Activated naive CD8-positive, alpha-beta T cell treated with anti-CD3 and anti-CD28 coated beads, Interleukin-2, amount 10 ng/mL, durations not matched to agents 7 days and 5 days (primary cell): ENCODE data around the gene RTN4RL2. TPM values are rescaled to one million over a fixed set of nuclear protein-coding genes. Genes with fewer than 3 reads are reported as not detected.

Experiments
- ATAC-seq: fragments of 150-1000 bp; cut with Tn5 transposase; one replicate; pipeline ENCODE4 v1.10.0; 2021; ENCODE audit warnings: low read depth, moderate library complexity
- POLR2A ChIA-PET: fragments of 350-600 bp; sonication (Branson Sonifier 250); formaldehyde crosslinking; loops from one replicate; lab custom pipeline; 2021; ENCODE audit warnings: antibody characterized with exemption; lab: Charles Lee
- DNase-seq: peaks from one replicate; pipeline ENCODE4 v3.0.0; 2021
- H3K27ac Mint-ChIP-seq: one replicate; pipeline ENCODE4 v1.8.0; 2022; ENCODE audit warnings: mild to moderate bottlenecking, mixed read lengths
- H3K27me3 Mint-ChIP-seq: one replicate; pipeline ENCODE4 v1.8.0; 2022; ENCODE audit warnings: mild to moderate bottlenecking, moderate library complexity, mixed read lengths
- H3K36me3 Mint-ChIP-seq: one replicate; pipeline ENCODE4 v1.8.0; 2021; ENCODE audit warnings: mild to moderate bottlenecking, mixed read lengths
- H3K4me1 Mint-ChIP-seq: one replicate; pipeline ENCODE4 v1.8.0; 2021; ENCODE audit warnings: mixed read lengths
- H3K4me3 Mint-ChIP-seq: one replicate; pipeline ENCODE4 v1.8.0; 2022; ENCODE audit warnings: mild to moderate bottlenecking, moderate library complexity, mixed read lengths
- H3K9me3 Mint-ChIP-seq: one replicate; pipeline ENCODE4 v1.8.0; 2021; ENCODE audit warnings: mixed read lengths
- total RNA-seq, 2 experiments: library from RNA; stranded (reverse); gene quantifications; one replicate each; pipeline ENCODE4 v1.2.3, GENCODE V29; 2021

Gene RTN4RL2
- total RNA-seq, 2 experiments from 2014 or later, result 0.96 to 1.6 TPM

DNA sequence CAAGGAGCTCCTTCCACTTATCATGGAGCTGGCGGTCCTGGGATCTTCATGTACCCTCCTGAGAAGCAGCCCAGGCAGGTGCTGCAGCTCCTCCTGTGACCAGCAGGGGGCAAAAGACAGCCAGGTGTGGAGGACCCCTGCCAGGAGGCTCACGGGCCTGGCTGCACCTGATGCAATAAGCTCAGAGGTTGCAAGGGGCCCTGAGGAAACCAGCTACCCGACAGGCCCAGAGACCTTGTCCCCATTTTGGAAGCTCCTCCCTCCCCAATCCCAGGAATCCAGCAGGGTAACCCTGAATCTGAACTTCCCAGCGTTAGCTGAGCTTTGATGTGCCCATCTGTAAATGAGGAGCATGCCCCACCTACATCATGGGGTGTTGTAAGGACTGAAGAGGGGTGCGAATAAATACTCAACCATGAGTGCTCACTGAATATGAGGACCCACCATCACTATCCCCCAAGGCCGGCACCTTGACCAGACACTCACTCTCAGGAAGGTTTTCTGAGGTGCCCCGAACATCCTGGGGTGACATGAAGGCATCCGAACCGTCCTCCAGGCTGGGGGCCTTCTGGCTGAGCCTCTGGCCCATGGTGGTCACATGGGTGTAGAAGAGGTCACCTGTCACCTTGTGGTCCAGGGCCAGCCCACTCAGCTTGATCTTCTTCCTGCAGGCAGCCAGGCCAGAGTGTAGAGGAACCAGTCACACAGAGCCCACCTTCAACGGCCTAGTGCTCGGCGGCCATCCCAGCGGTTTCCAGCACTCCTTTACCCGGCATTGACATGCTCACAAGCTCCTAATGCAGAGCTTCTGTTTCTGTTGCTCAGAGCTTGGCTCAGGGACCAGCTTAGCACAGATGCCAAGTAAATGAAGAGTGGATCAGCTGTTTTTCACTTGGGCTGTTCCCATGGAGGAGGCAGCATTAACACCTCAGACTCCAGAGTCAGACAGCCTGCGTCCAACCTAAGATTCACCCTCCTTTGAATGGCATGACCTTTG is 33.5 kb downstream of the RTN4RL2 start:
- POLR2A ChIA-PET, result interaction anchor here (0.6 to 2.9 kb wide), 10 partner anchors 8 to 153 kb away, joined by 3 to 29 read pairs (median 4); partner anchors contain the start of genes SLC43A1, TIMM10 and UBE2L6
- H3K4me3 Mint-ChIP-seq, result no peak overlapping the region
- H3K36me3 Mint-ChIP-seq, result peaks cover 14% of the 10 kb centered on the region
- peak overlapping the region; percentile 88 for H3K27ac Mint-ChIP-seq
- H3K9me3 Mint-ChIP-seq, result no peaks in the 10 kb centered on the region
- DNase-seq (peak; percentile 76), ATAC-seq (peak; percentile 82)
- H3K27me3 Mint-ChIP-seq, result no peaks in the 10 kb centered on the region
- peaks cover 15% of the 10 kb centered on the region for H3K4me1 Mint-ChIP-seq

- peaks cover 18% of the 10 kb centered on the region for H3K36me3 Mint-ChIP-seq
- H3K4me3 Mint-ChIP-seq, result no peak overlapping the region
- H3K4me1 Mint-ChIP-seq, result peaks cover 22% of the 10 kb centered on the region
- no peak for DNase-seq
- peak overlapping the region; percentile 54 for H3K27ac Mint-ChIP-seq
- no peaks in the 10 kb centered on the region for H3K9me3 Mint-ChIP-seq
- no peak for ATAC-seq
- no peaks in the 10 kb centered on the region for H3K27me3 Mint-ChIP-seq
- POLR2A ChIA-PET, result no interaction called here
Observed at GRCh38 chr11:57496109-57496820, 35.9 kb downstream of the RTN4RL2 start.

DNA sequence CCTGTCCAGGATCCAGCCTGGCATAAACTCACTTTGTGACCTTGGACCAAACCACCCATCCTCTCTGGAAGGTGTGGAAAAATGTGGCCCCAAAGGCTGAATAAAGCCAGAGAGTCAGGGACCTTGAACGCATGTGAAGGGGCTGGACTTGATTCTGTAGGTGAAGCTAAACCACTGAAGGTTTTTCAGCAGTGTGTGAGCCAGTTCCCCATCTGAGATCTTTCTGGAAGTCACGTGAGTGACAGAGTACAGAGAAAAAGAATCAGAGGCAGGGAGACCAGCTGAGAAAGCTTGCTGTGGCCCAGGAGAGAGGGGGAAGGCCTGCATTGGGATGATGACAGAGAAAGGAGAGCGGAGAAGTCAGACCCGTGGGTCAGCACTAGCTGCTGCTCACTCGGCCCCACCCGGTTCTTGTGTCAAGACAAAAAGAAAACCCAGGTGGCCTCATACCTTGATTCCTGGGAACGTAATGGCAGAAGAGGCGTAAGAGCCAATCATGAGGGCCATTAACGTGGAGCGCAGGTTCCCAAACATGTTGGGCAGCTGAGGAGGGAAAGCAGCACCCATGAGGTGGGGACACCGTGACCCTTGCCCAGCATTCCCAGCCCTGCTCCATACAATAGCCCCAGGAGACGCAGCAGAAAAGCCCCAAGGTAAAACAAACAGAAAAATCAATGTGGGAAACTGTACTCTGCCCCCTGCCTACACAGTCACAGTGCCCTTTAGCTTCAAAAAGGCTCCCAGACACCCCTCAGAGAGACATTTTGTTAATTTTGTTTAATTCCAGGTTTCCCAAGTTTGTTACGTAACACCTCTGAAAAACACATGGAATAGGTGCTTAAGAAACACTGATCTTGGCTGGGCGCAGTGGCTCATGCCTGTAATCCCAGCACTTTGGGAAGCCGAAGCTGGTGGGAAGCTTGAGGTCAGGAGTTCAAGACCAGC is 37.2 kb downstream of the RTN4RL2 start:
- Mint-ChIP-seq H3K4me1 (peaks cover 19% of the 10 kb centered on the region), H3K36me3 (peaks cover 18% of the 10 kb centered on the region), H3K27ac (peak overlapping the region; percentile 34), H3K27me3 (no peaks in the 10 kb centered on the region), H3K4me3 (no peak overlapping the region), H3K9me3 (no peaks in the 10 kb centered on the region)
- ATAC-seq, result no peak
- no peak for DNase-seq
- POLR2A ChIA-PET, result no interaction called here

GRCh38 chr11:57498540-57498939 is 38.2 kb downstream of the RTN4RL2 start:
- POLR2A ChIA-PET, result interaction anchor here (1.3 kb wide), 1 partner anchor 16 kb away, joined by 3 read pairs; no protein-coding TSS in a partner anchor
- Mint-ChIP-seq H3K4me3 (no peak overlapping the region), H3K9me3 (no peaks in the 10 kb centered on the region), H3K36me3 (peaks cover 17% of the 10 kb centered on the region), H3K27me3 (no peaks in the 10 kb centered on the region), H3K4me1 (peaks cover 15% of the 10 kb centered on the region), H3K27ac (no peak overlapping the region)
- ATAC-seq (no peak), DNase-seq (no peak)

DNA sequence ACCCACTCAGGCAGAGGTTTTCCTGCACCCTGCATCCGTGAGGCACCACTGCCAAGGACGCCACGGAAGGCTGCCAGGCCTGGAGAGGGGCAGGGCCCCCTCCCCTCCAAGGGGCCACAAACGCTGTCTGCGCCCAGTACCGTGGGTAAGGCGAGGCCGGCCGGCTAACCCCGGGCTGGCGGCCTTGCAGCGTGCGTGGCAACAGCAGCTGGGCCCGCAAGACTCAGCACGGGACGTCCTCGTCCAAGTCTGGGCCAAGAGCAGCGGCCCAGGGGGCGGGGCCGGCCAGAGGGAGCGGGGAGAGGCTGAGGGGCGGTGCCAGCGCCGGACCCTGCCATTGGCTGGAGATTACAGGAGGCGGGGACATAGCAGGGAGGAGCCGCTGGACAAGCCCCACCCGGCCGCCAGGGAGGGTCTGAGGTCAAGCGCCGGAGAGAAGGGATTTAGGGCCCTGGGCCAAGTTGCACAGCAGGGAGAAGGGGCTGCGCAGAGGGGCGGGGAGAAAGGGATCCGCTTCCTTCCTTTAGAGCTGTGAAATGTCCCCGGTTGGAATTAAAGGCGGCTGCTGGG is 39.2 kb downstream of the RTN4RL2 start:
- H3K9me3 Mint-ChIP-seq, result no peaks in the 10 kb centered on the region
- H3K27ac Mint-ChIP-seq, result no peak overlapping the region
- peaks cover 8% of the 10 kb centered on the region for H3K4me1 Mint-ChIP-seq
- H3K4me3 Mint-ChIP-seq, result no peak overlapping the region
- DNase-seq, result peak; percentile 51
- H3K36me3 Mint-ChIP-seq, result peaks cover 15% of the 10 kb centered on the region
- POLR2A ChIA-PET, result interaction anchor here (1.1 to 1.3 kb wide), 2 partner anchors 15 to 16 kb away, joined by 3 to 4 read pairs; partner anchors contain the start of gene SLC43A1
- peak; percentile 56 for ATAC-seq
- no peaks in the 10 kb centered on the region for H3K27me3 Mint-ChIP-seq

DNA sequence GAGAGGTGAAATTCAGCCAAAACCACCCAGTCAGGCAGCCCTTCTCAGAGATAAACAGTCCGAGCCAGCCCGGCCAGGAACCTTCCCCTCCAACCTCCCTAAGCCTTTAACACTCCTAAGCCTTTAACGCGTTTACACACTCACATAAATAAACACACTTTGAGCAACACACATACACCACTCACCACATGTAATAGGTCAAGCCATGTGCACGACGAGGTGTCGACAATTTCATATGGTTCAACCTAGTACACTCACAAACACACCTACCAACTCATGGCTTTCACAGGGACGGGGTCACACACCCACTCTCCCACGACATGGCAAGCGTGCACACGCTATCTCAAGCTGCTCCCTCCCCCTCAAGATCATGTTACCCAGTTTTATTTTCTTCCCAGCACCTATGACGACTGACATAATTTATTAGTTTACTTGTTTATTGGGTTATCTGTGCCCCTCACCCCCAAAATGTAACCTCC is 39.7 kb downstream of the RTN4RL2 start:
- no peak for ATAC-seq
- Mint-ChIP-seq H3K4me3 (no peak overlapping the region), H3K36me3 (peaks cover 15% of the 10 kb centered on the region), H3K27me3 (no peaks in the 10 kb centered on the region), H3K9me3 (no peaks in the 10 kb centered on the region), H3K4me1 (peaks cover 8% of the 10 kb centered on the region), H3K27ac (peak overlapping the region; percentile 66)
- POLR2A ChIA-PET, result interaction anchor here (1.1 kb wide), 1 partner anchor 15 kb away, joined by 4 read pairs; the partner anchor contains the start of gene SLC43A1
- DNase-seq, result no peak

- Mint-ChIP-seq H3K9me3 (no peaks in the 10 kb centered on the region), H3K4me3 (no peak overlapping the region), H3K36me3 (peaks cover 15% of the 10 kb centered on the region), H3K27ac (peak overlapping the region; percentile 66), H3K4me1 (peaks cover 8% of the 10 kb centered on the region), H3K27me3 (no peaks in the 10 kb centered on the region)
- POLR2A ChIA-PET, result interaction anchor here (1.1 kb wide), 1 partner anchor 15 kb away, joined by 4 read pairs; the partner anchor contains the start of gene SLC43A1
- DNase-seq (no peak), ATAC-seq (no peak)
Observed at GRCh38 chr11:57500515-57500914, 40.2 kb downstream of the RTN4RL2 start.

GRCh38 chr11:57500926-57501325 is 40.6 kb downstream of the RTN4RL2 start:
- ATAC-seq, result no peak
- no peaks in the 10 kb centered on the region for H3K9me3 Mint-ChIP-seq
- POLR2A ChIA-PET, result interaction anchor here (1.1 kb wide), 1 partner anchor 14 kb away, joined by 4 read pairs; the partner anchor contains the start of gene SLC43A1
- H3K4me3 Mint-ChIP-seq, result no peak overlapping the region
- peaks cover 15% of the 10 kb centered on the region for H3K36me3 Mint-ChIP-seq
- no peak for DNase-seq
- H3K27me3 Mint-ChIP-seq, result no peaks in the 10 kb centered on the region
- H3K27ac Mint-ChIP-seq, result no peak overlapping the region
- peaks cover 6% of the 10 kb centered on the region for H3K4me1 Mint-ChIP-seq

GRCh38 chr11:57501953-57502352 is 41.6 kb downstream of the RTN4RL2 start:
- POLR2A ChIA-PET, result interaction anchor here (0.7 to 1.3 kb wide), 3 partner anchors 9 to 12 kb away, joined by 3 to 4 read pairs (median 3); no protein-coding TSS in a partner anchor
- Mint-ChIP-seq H3K4me1 (peaks cover 6% of the 10 kb centered on the region), H3K27me3 (no peaks in the 10 kb centered on the region), H3K36me3 (peaks cover 15% of the 10 kb centered on the region), H3K4me3 (no peak overlapping the region), H3K27ac (no peak overlapping the region), H3K9me3 (no peaks in the 10 kb centered on the region)
- ATAC-seq, result no peak
- DNase-seq, result no peak

GRCh38 chr11:57502376-57502775 is 42.0 kb downstream of the RTN4RL2 start:
- DNase-seq (no peak), ATAC-seq (no peak)
- Mint-ChIP-seq H3K27me3 (no peaks in the 10 kb centered on the region), H3K27ac (no peak overlapping the region), H3K36me3 (peaks cover 13% of the 10 kb centered on the region), H3K4me1 (peaks cover 6% of the 10 kb centered on the region), H3K9me3 (no peaks in the 10 kb centered on the region), H3K4me3 (no peak overlapping the region)
- POLR2A ChIA-PET, result interaction anchor here (0.7 to 1.3 kb wide), 3 partner anchors 9 to 12 kb away, joined by 3 to 4 read pairs (median 3); no protein-coding TSS in a partner anchor

DNA sequence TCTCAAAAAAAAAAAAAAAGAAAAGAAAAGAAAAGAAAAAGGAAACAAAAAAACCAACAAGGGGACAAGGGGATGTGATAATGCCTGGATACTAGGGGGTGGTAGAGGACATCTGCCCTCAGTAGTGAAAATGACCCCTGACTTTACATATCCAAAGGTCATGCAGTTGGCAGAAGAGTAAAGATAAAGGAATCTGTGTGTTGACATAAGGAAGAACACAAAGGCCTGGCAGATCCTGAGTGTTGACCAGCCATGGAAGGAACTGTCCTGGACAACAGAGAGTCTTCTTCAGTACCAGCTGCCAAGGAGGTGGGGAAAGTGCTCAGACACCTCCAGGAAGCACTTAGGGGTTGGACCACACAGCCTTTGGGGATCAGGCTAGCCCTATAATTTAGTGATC is 42.5 kb downstream of the RTN4RL2 start:
- Mint-ChIP-seq H3K27ac (no peak overlapping the region), H3K9me3 (no peaks in the 10 kb centered on the region), H3K36me3 (peaks cover 14% of the 10 kb centered on the region), H3K4me3 (no peak overlapping the region), H3K4me1 (peaks cover 7% of the 10 kb centered on the region), H3K27me3 (no peaks in the 10 kb centered on the region)
- no peak for ATAC-seq
- no peak for DNase-seq
- POLR2A ChIA-PET, result interaction anchor here (1.3 kb wide), 1 partner anchor 9 kb away, joined by 4 read pairs; no protein-coding TSS in a partner anchor

DNA sequence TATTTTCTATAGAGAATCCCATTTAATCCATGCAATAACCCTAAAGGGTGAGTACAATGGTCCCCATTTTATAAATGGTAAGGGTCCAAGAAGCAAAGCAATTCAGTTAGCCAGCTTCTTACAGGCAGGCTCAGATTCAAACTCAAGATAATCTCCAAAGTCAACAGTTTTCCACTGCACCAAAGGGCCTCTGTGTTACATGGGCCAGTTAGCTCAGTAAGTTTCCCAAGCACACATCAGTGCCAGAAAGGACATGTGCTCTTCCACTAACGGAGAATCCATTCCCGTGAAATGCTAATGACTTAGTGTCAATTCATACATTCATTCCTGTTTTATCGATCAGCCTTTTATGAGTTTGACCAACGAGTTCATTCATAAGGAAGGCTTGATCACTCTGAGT is 44.2 kb downstream of the RTN4RL2 start:
- no peak overlapping the region for H3K27ac Mint-ChIP-seq
- H3K4me3 Mint-ChIP-seq, result no peak overlapping the region
- peaks cover 9% of the 10 kb centered on the region for H3K4me1 Mint-ChIP-seq
- no peak for ATAC-seq
- H3K27me3 Mint-ChIP-seq, result no peaks in the 10 kb centered on the region
- POLR2A ChIA-PET, result no interaction called here
- no peak for DNase-seq
- H3K36me3 Mint-ChIP-seq, result peaks cover 11% of the 10 kb centered on the region
- H3K9me3 Mint-ChIP-seq, result no peaks in the 10 kb centered on the region
